ENCODE results near the gene GNB3.
"Not testable (repeated sequence)": the region's sequence is repeated elsewhere in the genome, so short reads cannot be mapped to it uniquely, and the experiment has no call there.

Gene GNB3

GRCh38 chr12:6873094-6874014 lies 32.6 kb downstream of the GNB3 start, which contains the start of gene SPSB2:
Gene SPSB2 (minus strand): TSS chr12:6873303. CDS start chr12:6872901, 402 bp downstream.
- FAIRE-seq (no peak), DNase-seq (ENCODE audit: insufficient read length, low spot score) (peak; percentile 91)
- TF ChIP-seq, protein P1, sequence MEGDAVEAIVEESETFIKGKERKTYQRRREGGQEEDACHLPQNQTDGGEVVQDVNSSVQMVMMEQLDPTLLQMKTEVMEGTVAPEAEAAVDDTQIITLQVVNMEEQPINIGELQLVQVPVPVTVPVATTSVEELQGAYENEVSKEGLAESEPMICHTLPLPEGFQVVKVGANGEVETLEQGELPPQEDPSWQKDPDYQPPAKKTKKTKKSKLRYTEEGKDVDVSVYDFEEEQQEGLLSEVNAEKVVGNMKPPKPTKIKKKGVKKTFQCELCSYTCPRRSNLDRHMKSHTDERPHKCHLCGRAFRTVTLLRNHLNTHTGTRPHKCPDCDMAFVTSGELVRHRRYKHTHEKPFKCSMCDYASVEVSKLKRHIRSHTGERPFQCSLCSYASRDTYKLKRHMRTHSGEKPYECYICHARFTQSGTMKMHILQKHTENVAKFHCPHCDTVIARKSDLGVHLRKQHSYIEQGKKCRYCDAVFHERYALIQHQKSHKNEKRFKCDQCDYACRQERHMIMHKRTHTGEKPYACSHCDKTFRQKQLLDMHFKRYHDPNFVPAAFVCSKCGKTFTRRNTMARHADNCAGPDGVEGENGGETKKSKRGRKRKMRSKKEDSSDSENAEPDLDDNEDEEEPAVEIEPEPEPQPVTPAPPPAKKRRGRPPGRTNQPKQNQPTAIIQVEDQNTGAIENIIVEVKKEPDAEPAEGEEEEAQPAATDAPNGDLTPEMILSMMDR (IDR thresholded peaks at IDR 0.05; ENCODE audit: insufficient read depth, missing control alignments) = no peak

GRCh38 chr12:6874015-6874368 lies 33.3 kb downstream of the GNB3 start:
- FAIRE-seq; DNase-seq (ENCODE audit: insufficient read length, low spot score): not testable (repeated sequence)

DNA sequence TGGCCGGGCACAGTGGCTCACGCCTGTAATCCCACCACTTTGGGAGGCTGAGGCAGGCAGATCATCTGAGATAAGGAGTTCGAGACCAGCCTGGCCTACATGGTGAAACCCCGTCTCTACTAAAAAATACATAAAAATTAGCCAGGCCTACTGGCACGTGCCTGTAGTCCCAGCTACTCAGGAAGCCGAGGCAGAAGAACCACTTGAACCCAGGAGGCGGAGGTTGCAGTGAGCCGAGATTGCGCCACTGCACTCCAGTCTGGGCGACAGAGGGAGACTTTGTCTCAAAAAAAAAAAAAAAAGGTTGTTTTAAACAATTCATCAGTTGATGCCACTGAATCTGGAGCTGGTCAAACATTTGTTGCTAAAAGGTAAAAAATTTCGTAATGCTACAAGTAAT lies 39.1 kb downstream of the GNB3 start:
- FAIRE-seq; DNase-seq (ENCODE audit: insufficient read length, low spot score): not testable (repeated sequence)

DNA sequence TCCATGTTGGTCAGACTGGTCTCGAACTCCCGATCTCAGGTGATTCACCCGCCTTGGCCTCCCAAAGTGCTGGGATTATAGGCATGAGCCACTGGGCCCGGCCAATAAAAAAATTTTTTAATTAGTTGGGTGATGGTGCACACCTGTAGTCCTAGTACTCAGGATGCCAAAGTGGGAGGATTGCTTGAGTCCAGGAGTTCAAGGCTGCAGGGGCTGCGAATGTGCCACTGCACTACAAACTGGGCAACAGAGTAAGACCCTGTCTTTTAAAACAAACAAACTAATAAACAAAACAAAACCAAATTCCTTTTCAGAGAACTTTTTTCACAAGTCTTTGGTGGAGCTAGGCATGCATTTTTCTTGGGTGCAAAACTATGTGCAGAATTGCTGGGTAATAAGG lies 42.5 kb downstream of the GNB3 start:
- no peak for DNase-seq (ENCODE audit: insufficient read length, low spot score)
- TF ChIP-seq, protein P1 (IDR thresholded peaks at IDR 0.05; ENCODE audit: insufficient read depth, missing control alignments) = no peak
- FAIRE-seq = no peak

DNA sequence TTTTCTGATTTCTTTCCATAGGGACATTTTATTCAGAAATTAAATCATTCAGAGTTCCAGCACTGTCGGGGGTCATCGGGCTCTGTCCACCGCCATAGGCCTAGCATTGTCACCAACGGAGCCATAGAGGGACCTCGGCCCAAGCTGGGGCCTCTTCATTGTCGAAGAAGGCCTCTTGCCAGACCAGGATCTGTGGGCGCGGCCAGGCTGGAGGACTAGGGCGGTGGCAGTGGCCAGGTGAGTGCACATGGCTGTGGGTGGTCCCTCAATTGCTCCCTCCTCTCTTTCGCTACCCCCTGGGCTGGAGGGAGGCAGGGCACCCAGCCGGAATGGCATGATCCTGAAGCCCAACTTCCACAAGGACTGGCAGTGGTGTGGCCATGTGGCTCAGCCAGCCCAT lies 43.0 kb downstream of the GNB3 start:
- FAIRE-seq (no peak), DNase-seq (ENCODE audit: insufficient read length, low spot score) (no peak)
- TF ChIP-seq, protein P1 (IDR thresholded peaks at IDR 0.05; ENCODE audit: insufficient read depth, missing control alignments) = no peak

DNA sequence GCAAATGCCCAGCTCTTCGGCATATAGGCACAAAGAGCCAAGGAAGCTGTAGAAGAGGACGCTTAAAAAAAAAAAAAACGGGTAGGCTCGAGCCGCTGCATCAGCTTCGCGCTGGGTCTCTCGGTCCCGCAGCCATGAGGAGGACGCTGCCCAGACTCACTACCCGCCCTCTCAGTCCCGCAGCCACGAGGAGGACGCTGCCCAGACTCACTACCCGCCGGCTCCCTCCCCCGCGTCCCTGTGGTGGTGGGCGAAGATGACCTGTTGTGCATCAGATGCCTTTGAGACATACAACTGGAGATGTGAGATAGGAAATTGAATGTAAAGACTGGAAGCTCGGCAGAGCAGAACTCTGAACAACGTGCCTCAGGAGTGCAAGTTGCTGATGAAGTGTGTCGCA lies 43.8 kb downstream of the GNB3 start:
- no peak for FAIRE-seq
- TF ChIP-seq, protein P1 (IDR thresholded peaks at IDR 0.05; ENCODE audit: insufficient read depth, missing control alignments) = no peak
- DNase-seq (ENCODE audit: insufficient read length, low spot score) = no peak

DNA sequence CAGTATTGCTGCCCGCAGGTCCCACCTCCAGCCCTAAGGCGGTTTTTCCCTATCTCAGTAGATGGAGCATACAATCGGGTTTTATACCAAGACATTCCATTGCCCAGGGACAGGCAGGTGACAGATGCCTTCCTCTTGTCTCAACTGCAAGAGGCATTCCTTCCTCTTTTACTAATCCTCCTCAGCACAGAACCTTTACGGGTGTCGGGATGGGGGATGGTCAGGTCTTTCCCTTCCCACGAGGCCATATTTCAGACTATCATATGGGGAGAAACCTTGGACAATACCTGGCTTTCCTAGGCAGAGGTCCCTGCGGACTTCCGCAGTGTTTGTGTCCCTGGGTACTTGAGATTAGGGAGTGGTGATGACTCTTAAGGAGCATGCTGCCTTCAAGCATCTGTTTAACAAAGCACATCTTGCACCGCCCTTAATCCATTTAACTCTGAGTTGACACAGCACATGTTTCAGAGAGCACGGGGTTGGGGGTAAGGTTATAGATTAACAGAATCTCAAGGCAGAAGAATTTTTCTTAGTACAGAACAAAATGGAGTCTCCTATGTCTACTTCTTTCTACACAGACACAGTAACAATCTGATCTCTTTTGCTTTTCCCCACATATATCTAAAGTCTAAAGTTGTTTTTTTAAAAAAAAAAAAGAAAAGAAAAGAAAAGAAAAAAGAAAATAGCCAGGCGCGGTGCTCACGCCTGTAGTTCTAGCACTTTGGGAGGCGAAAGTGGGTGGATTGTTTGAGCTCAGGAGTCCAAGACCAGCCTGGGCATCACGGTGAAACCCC lies 45.7 kb downstream of the GNB3 start:
- not testable (repeated sequence) for DNase-seq (ENCODE audit: insufficient read length, low spot score); FAIRE-seq

DNA sequence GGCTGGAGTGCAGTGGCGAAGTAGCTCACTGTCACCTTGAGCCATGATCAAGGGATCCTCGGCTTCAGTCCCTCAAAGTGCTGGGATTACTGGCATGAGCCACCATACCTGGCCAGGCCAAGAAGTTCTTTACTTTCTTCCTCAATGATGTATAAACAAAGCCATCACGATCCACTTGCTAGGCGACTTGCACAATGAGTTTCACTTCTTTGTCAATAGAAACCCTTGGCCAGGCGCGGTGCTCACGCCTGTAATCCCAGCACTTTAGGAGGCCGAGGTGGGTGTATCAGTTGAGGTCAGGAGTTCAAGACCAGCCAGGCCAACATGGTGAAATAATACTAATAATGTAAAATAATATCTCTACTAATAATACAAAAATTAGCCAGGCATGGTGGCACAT lies 46.7 kb downstream of the GNB3 start:
- TF ChIP-seq, protein P1 (IDR thresholded peaks at IDR 0.05; ENCODE audit: insufficient read depth, missing control alignments) = no peak
- no peak for DNase-seq (ENCODE audit: insufficient read length, low spot score)
- FAIRE-seq = no peak

Data from D721Med (cell line).